Body of pancreas (tissue), 4 donors: Measurements from ENCODE around the gene PPM1N. TPM values are rescaled to one million over a fixed set of nuclear protein-coding genes. Genes with fewer than 3 reads are reported as not detected.

ENCODE experiments used
- ATAC-seq: fragments of 150-250 bp; one replicate; pipeline ENCODE4 v1.9.1; 2016
- DNase-seq, 4 donors: peaks; one replicate each; pipeline ENCODE4 v3.0.0-alpha.2; 2019
- H3K27ac ChIP-seq, 4 donors: fragments of 200-600 bp; sonication (generic); 1 replicate in 3 of 4; 2 replicates in 1 of 4; pipeline versions ENCODE4 v1.5.1 to v1.6.1; 2016 to 2019; ENCODE audit warnings: mild to moderate bottlenecking in 1 of 4, mixed read lengths in 1 of 4, moderate library complexity in 1 of 4
- H3K27me3 ChIP-seq, 2 donors: fragments of 200-600 bp; sonication (generic); one replicate each; pipeline ENCODE4 v1.6.0; 2016; ENCODE audit warnings: mild to moderate bottlenecking in 1 of 2
- H3K36me3 ChIP-seq, 2 donors: fragments of 200-600 bp; sonication (generic); replicated peaks in 1 of 2; 2 replicates each; pipeline ENCODE4 v1.5.1; 2016; ENCODE audit warnings: low read depth in 2 of 2; ENCODE audit not compliant: insufficient read depth in 1 of 2
- H3K4me1 ChIP-seq: fragments of 200-600 bp; sonication (generic); one replicate; pipeline ENCODE4 v1.6.0; 2016
- H3K4me3 ChIP-seq, 2 donors: fragments of 200-600 bp; sonication (generic); 1 replicate in 1 of 2; 2 replicates in 1 of 2; pipeline ENCODE4 v1.5.1; 2016 to 2019
- H3K9me3 ChIP-seq, 3 donors: fragments of 200-600 bp; sonication (generic); 1 replicate in 2 of 3; 2 replicates in 1 of 3; pipeline ENCODE4 v1.5.1; 2016
- POLR2A ChIP-seq, 3 donors: fragments of 450-650 bp; IDR thresholded peaks; one replicate each; pipeline ENCODE4 v1.6.1; 2016; ENCODE audit warnings: antibody characterized with exemption in 3 of 3, mild to moderate bottlenecking in 2 of 3
- WGBS, 2 donors: methylation state at CpG; one replicate each; pipeline ENCODE4 v1.1.5; 2017; 5-methylcytosine and 5-hydroxymethylcytosine counted together
- intact Hi-C: fragments of 100-400 bp; cut with DNase I; formaldehyde crosslinking; loops from one replicate; pipeline ENCODE4 v1.15.1; 2023
- total RNA-seq, 2 donors: library from RNA; depleted of rRNA; stranded (reverse); fragments of >200 nt; gene quantifications; one replicate each; pipeline ENCODE4 v1.1.0, GENCODE V29; 2016
- TF ChIP-seq, protein P1 (sequence below), 7 experiments: fragments of 450-650 bp in 4 of 7; fragments of 200-600 bp in 3 of 7; sonication (generic) in 3 of 7; IDR thresholded peaks; one replicate each; pipeline ENCODE4 v1.5.1; 2016 to 2019; ENCODE audit warnings: antibody characterized with exemption in 7 of 7

The PPM1N gene
- total RNA-seq, 2 donors from 2014 or later: not detected

DNA sequence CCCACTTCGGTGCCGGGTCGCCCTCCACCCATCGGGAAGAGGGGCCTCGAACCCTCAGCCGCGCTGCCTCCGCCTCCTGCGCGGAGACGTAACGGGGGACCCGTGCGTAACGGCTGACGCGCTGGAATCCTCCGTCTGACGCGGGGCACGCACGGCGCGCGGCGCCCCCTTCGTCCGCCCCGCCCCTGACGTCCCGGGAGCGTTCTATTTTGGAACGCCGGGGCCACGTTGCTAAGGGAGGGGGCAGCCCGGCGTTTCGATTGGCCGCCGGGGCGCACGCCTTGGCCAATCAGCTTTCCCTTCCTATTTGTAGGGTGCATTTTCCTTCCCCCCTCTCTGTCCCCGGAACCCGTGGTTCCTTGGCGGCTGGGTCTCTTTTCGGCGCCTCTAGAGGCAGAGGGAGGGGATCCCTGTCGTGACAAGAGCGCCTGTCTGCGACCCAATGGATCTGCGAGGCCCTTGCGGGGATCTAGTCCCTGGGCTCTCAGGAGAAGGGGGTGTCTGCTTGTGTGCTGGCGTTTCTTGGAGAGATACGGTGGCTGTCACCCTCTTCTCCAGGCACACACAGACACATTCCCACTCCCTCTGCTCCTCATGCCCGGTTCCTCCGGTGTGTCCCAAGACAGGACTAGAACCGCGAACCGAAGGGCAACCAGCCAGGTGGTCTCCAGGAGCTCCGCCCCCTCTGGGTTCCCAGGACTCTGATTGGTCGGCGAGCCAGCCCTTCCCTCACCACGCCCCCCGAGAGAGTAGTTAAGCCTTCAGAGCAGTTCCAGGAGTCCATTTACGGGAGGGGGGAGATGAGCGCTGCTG lies 28.9 kb upstream of the PPM1N start:
- H3K27me3 ChIP-seq: no peaks in the 10 kb centered on the region
- 0% methylated on average over 17 to 66 of the region's 66 CpGs for WGBS, 2 donors
- H3K4me3 ChIP-seq: peak overlapping the region; percentile 2 to 23
- DNase-seq (peak; percentile 91 to 96 (median 94)), ATAC-seq (peak; percentile 84)
- H3K4me1 ChIP-seq: peaks cover 25% of the 10 kb centered on the region
- H3K27ac ChIP-seq: peak overlapping the region; percentile 92 to 97 (median 93)
- no peaks in the 10 kb centered on the region for H3K36me3 ChIP-seq
- intact Hi-C loops: no loop called here
- TF ChIP-seq, protein P1, sequence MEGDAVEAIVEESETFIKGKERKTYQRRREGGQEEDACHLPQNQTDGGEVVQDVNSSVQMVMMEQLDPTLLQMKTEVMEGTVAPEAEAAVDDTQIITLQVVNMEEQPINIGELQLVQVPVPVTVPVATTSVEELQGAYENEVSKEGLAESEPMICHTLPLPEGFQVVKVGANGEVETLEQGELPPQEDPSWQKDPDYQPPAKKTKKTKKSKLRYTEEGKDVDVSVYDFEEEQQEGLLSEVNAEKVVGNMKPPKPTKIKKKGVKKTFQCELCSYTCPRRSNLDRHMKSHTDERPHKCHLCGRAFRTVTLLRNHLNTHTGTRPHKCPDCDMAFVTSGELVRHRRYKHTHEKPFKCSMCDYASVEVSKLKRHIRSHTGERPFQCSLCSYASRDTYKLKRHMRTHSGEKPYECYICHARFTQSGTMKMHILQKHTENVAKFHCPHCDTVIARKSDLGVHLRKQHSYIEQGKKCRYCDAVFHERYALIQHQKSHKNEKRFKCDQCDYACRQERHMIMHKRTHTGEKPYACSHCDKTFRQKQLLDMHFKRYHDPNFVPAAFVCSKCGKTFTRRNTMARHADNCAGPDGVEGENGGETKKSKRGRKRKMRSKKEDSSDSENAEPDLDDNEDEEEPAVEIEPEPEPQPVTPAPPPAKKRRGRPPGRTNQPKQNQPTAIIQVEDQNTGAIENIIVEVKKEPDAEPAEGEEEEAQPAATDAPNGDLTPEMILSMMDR (IDR thresholded peaks at IDR 0.05): peak in 1 of 7 experiments; percentile 8
- peak; percentile 68 to 96 (median 93) for TF ChIP-seq POLR2A (IDR thresholded peaks at IDR 0.05)
- no peaks in the 10 kb centered on the region for H3K9me3 ChIP-seq

DNA sequence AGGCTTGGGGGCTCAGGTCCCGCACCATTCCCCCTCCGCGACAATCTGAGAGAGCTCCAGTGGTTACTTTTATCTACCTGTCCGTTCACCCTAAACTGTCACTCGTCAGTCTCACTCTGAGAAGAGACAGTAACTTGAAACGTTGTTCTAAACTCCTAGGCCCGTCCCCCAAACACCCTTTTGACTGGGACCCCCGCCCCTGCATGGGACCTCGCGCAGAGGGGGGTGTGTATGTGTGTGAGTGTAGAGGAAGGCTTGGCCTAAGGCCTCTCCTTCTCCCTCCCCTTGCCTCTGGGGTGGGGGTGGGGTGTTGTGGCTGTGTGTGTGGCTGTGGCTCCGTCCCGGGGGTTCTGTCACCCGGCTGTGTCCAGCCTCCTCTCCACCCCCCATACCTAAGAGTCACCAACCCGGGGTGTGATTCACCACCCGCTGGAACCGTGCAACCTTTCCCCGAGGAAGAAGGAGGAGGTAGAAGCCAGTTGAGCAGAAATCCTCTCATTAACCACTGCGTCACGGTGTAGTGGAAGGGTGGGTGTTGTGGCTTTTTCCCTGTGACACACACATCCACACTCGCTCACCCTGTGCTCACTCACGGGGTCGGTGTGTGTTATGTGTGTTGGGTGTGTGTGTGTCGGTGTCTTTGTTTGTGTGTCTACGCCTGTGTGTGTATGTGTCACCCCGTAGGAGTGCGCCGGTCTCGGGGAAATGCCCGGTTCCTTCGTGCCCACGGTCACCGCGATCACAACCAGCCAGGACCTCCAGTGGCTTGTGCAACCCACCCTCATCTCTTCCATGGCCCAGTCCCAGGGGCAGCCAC lies 28.1 kb upstream of the PPM1N start:
- H3K9me3 ChIP-seq: no peaks in the 10 kb centered on the region
- ATAC-seq: no peak
- H3K36me3 ChIP-seq: no peaks in the 10 kb centered on the region
- intact Hi-C loops: no loop called here
- WGBS, 2 donors: 39 to 49% methylated on average over 22 to 33 of the region's 33 CpGs
- TF ChIP-seq, protein P1 (IDR thresholded peaks at IDR 0.05): no peak
- no peak for TF ChIP-seq POLR2A (IDR thresholded peaks at IDR 0.05)
- H3K4me1 ChIP-seq: peaks cover 25% of the 10 kb centered on the region
- H3K4me3 ChIP-seq: peak overlapping the region in 1 of 2 donors; percentile 7
- peak in 2 of 4 donors; percentile 35 to 38 for DNase-seq
- H3K27me3 ChIP-seq: no peaks in the 10 kb centered on the region
- peak overlapping the region; percentile 92 to 97 (median 93) for H3K27ac ChIP-seq

DNA sequence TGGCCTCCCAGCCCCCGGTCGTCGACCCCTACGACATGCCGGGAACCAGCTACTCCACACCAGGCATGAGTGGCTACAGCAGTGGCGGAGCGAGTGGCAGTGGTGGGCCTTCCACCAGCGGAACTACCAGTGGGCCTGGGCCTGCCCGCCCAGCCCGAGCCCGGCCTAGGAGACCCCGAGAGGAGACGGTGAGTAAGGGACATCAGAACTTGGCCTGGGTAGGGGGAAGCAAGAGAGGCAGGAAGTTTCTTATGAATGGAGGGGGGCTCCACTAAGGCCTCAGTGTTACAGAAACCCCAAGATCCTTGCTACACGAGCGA lies 27.5 kb upstream of the PPM1N start:
- WGBS, 2 donors: 83 to 92% methylated on average over 9 to 15 of the region's 15 CpGs
- H3K27me3 ChIP-seq: no peaks in the 10 kb centered on the region
- intact Hi-C loops: no loop called here
- H3K9me3 ChIP-seq: no peaks in the 10 kb centered on the region
- no peak overlapping the region for H3K4me3 ChIP-seq
- TF ChIP-seq, protein P1 (IDR thresholded peaks at IDR 0.05): no peak
- no peak for TF ChIP-seq POLR2A (IDR thresholded peaks at IDR 0.05)
- no peak overlapping the region for H3K27ac ChIP-seq
- DNase-seq (no peak), ATAC-seq (no peak)
- peaks cover 25% of the 10 kb centered on the region for H3K4me1 ChIP-seq
- H3K36me3 ChIP-seq: no peaks in the 10 kb centered on the region

DNA sequence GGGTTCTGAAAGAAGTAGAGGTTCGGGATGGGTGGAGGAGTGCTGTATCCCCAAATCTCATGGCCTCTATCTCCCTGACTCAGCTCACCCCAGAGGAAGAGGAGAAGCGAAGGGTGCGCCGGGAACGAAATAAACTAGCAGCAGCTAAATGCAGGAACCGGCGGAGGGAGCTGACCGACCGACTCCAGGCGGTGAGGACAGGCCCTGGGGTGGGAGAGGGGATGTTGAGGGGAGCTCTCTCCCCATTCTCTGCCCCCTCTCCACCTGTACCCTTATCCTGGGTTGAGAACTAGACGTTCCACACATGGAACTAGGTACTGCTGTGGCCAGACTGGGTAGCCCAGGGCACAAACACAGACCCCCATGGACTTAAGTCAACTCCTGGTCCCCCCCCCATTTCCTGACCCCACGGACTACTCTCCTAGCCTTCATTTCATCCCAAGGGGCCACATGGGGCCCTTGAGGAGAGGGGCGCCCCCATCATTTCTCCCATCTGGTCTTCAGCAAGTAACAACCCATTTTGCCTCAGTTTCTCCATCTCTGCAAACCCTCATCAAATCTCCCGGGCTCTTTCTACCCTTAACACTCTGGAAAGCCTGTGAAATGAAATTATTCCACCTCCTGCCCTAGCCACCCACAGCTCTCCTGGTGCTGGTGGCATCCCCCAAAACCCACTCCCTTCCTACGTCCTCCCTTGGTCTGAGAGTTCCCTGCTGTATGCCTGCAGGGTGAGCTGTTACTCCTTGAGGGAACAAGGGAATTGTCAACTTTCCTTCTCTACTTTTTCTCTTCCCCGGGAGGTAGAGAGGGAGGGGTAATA lies 26.9 kb upstream of the PPM1N start:
- H3K4me1 ChIP-seq: peaks cover 25% of the 10 kb centered on the region
- TF ChIP-seq, protein P1 (IDR thresholded peaks at IDR 0.05): no peak
- no peak for TF ChIP-seq POLR2A (IDR thresholded peaks at IDR 0.05)
- ATAC-seq (no peak), DNase-seq (peak in 1 of 4 donors; percentile 30)
- H3K27me3 ChIP-seq: no peaks in the 10 kb centered on the region
- no peak overlapping the region for H3K27ac ChIP-seq
- H3K36me3 ChIP-seq: no peaks in the 10 kb centered on the region
- H3K4me3 ChIP-seq: no peak overlapping the region
- intact Hi-C loops: no loop called here
- H3K9me3 ChIP-seq: no peaks in the 10 kb centered on the region
- WGBS, 2 donors: 76 to 81% methylated on average over 15 to 16 of the region's 16 CpGs
